Small intestine (tissue), 7 donors: Measurements from ENCODE around the gene BCL6B. TPM values are rescaled to one million over a fixed set of nuclear protein-coding genes. Genes with fewer than 3 reads are reported as not detected.

ENCODE experiments used
- DNase-seq, 2 donors: peaks; one replicate each; pipeline versions ENCODE4 v3.0.0 to v3.0.0-alpha.2; 2013
- FAIRE-seq: peaks from 2 replicates; lab custom pipeline; 2012; peaks lifted over from hg19 to GRCh38; lab: Jason Lieb, UNC
- H3K27ac ChIP-seq, 3 donors: one replicate each; pipeline ENCODE4 v1.5.1; 2013; ENCODE audit warnings: low read length in 2 of 3, mild to moderate bottlenecking in 2 of 3, control low read depth in 1 of 3, inconsistent platforms in 1 of 3, low read depth in 1 of 3, moderate library complexity in 1 of 3
- H3K27me3 ChIP-seq, 3 donors: one replicate each; pipeline ENCODE4 v1.6.1; 2013; ENCODE audit warnings: low read length in 3 of 3, inconsistent platforms in 1 of 3; ENCODE audit not compliant: control insufficient read depth in 3 of 3, insufficient read depth in 3 of 3
- H3K36me3 ChIP-seq, 3 donors: one replicate each; pipeline ENCODE4 v1.6.1; 2013; ENCODE audit warnings: low read length in 3 of 3, inconsistent platforms in 1 of 3, low read depth in 1 of 3, mild to moderate bottlenecking in 1 of 3, moderate library complexity in 1 of 3; ENCODE audit not compliant: control insufficient read depth in 3 of 3, insufficient read depth in 2 of 3
- H3K4me1 ChIP-seq, 3 donors: one replicate each; pipeline ENCODE4 v1.6.1; 2013; ENCODE audit warnings: low read length in 2 of 3, inconsistent platforms in 1 of 3, low read depth in 1 of 3, mild to moderate bottlenecking in 1 of 3, moderate library complexity in 1 of 3; ENCODE audit not compliant: control insufficient read depth in 3 of 3, insufficient read depth in 2 of 3
- H3K4me3 ChIP-seq, 3 donors: one replicate each; pipeline ENCODE4 v1.5.1; 2013; ENCODE audit warnings: low read length in 3 of 3, control low read depth in 1 of 3, inconsistent platforms in 1 of 3, low read depth in 1 of 3, mild to moderate bottlenecking in 1 of 3, moderate library complexity in 1 of 3
- H3K9me3 ChIP-seq, 2 donors: one replicate each; pipeline ENCODE4 v1.6.1; 2013; ENCODE audit warnings: low read depth in 1 of 2, low read length in 1 of 2; ENCODE audit not compliant: control insufficient read depth in 2 of 2, insufficient read depth in 1 of 2
- WGBS, 3 donors: extraction: QIAGEN DNeasy Blood & Tissue Kit; methylation state at CpG; one replicate each; pipeline ENCODE4 v1.1.7; 2013; 5-methylcytosine and 5-hydroxymethylcytosine counted together
- polyA plus RNA-seq, 4 donors: library from polyadenylated mRNA; stranded (reverse) in 3 of 4; unstranded in 1 of 4; fragments of 200-250 nt in 3 of 4; fragments of 120-200 nt in 1 of 4; gene quantifications; one replicate each; pipeline versions ENCODE4 v1.2.1 to v1.2.3, GENCODE V29; 2013
- donor health status: healthy with polysubstance abuse.
- donor health status: control.
- donor health status: control.
- donor health status: Bipolar disorder and iron deficiency.
- donor health status: healthy.

Gene BCL6B
- polyA plus RNA-seq, 4 donors, result 0.45 to 8.7 (median 4.2) TPM

- 82 to 93% (median 87%) methylated on average over 6 of the region's 6 CpGs for WGBS, 3 donors
- Histone ChIP-seq H3K4me3 (no peak overlapping the region), H3K27me3 (no peaks in the 10 kb centered on the region), H3K9me3 (no peaks in the 10 kb centered on the region), H3K36me3 (peaks cover 10 to 57% (median 20%) of the 10 kb centered on the region in 3 donors), H3K4me1 (no peaks in the 10 kb centered on the region), H3K27ac (no peak overlapping the region)
- DNase-seq (no peak), FAIRE-seq (no peak)
These were observed 20.4 kb upstream of the BCL6B start for GRCh38 chr17:7002288-7003047.

- Histone ChIP-seq H3K9me3 (no peaks in the 10 kb centered on the region), H3K27ac (no peak overlapping the region), H3K36me3 (peaks cover 10 to 55% (median 20%) of the 10 kb centered on the region in 3 donors), H3K27me3 (no peaks in the 10 kb centered on the region), H3K4me1 (no peaks in the 10 kb centered on the region), H3K4me3 (no peak overlapping the region)
- 81 to 95% (median 91%) methylated on average over 2 of the region's 2 CpGs for WGBS, 3 donors
- FAIRE-seq, result no peak
- no peak for DNase-seq
These were observed 19.1 kb upstream of the BCL6B start for GRCh38 chr17:7003745-7004144.

- Histone ChIP-seq H3K27me3 (no peaks in the 10 kb centered on the region), H3K9me3 (no peaks in the 10 kb centered on the region), H3K27ac (no peak overlapping the region), H3K36me3 (peaks cover 9 to 47% (median 18%) of the 10 kb centered on the region in 3 donors), H3K4me1 (no peaks in the 10 kb centered on the region), H3K4me3 (no peak overlapping the region)
- DNase-seq, result peak; percentile 75 to 79
- 85 to 93% (median 88%) methylated on average over 2 of the region's 2 CpGs for WGBS, 3 donors
- FAIRE-seq, result no peak
These were observed 18.2 kb upstream of the BCL6B start for GRCh38 chr17:7004398-7005253.

- DNase-seq, result no peak
- Histone ChIP-seq H3K4me3 (no peak overlapping the region), H3K9me3 (no peaks in the 10 kb centered on the region), H3K27ac (no peak overlapping the region), H3K36me3 (peaks cover 10 to 43% (median 11%) of the 10 kb centered on the region in 3 donors), H3K27me3 (no peaks in the 10 kb centered on the region), H3K4me1 (peaks cover 0 to under 1% (median 0%) of the 10 kb centered on the region in 3 donors)
- no peak for FAIRE-seq
- whole genome bisulfite sequencing, 3 donors, result 69 to 74% (median 72%) methylated on average over 6 to 7 of the region's 7 CpGs
These were observed 17.1 kb upstream of the BCL6B start for GRCh38 chr17:7005716-7006115.

- H3K27ac ChIP-seq, result no peak overlapping the region
- DNase-seq (no peak), FAIRE-seq (no peak)
- no peaks in the 10 kb centered on the region for H3K9me3 ChIP-seq
- peaks cover 2 to 34% (median 5%) of the 10 kb centered on the region in 3 donors for H3K36me3 ChIP-seq
- H3K4me3 ChIP-seq, result no peak overlapping the region
- H3K4me1 ChIP-seq, result peaks cover 0 to 5% (median 3%) of the 10 kb centered on the region in 3 donors
- no peaks in the 10 kb centered on the region for H3K27me3 ChIP-seq
- 76 to 93% (median 84%) methylated on average over 2 of the region's 2 CpGs for WGBS, 3 donors
These were observed 15.7 kb upstream of the BCL6B start for GRCh38 chr17:7007143-7007542.

- 88 to 95% (median 92%) methylated on average over 2 of the region's 2 CpGs for WGBS, 3 donors
- Histone ChIP-seq H3K27me3 (no peaks in the 10 kb centered on the region), H3K27ac (no peak overlapping the region), H3K4me3 (no peak overlapping the region), H3K36me3 (peaks cover 0 to 28% (median 2%) of the 10 kb centered on the region in 3 donors), H3K4me1 (peaks cover 0 to 15% (median 6%) of the 10 kb centered on the region in 3 donors), H3K9me3 (no peaks in the 10 kb centered on the region)
- DNase-seq, result no peak
- no peak for FAIRE-seq
These were observed 12.3 kb upstream of the BCL6B start for GRCh38 chr17:7010523-7010922.

- Histone ChIP-seq H3K4me3 (peak overlapping the region in 2 of 3 donors; percentile 86 to 92), H3K9me3 (no peaks in the 10 kb centered on the region), H3K27ac (peak overlapping the region in 1 of 3 donors; percentile 91), H3K27me3 (no peaks in the 10 kb centered on the region), H3K36me3 (peaks cover 0 to 27% (median 2%) of the 10 kb centered on the region in 3 donors), H3K4me1 (peaks cover 0 to 16% (median 6%) of the 10 kb centered on the region in 3 donors)
- DNase-seq, result no peak
- no peak for FAIRE-seq
- WGBS, 3 donors, result 15 to 42% (median 27%) methylated on average over 14 of the region's 14 CpGs
These were observed 11.4 kb upstream of the BCL6B start for GRCh38 chr17:7011415-7011814.

- DNase-seq (no peak), FAIRE-seq (no peak)
These were observed 11.0 kb upstream of the BCL6B start for GRCh38 chr17:7011942-7012254.

More at GRCh38 chr17:7011942-7012254, 11.0 kb upstream of the BCL6B start:
- H3K27ac ChIP-seq, result peak overlapping the region; percentile 91 to 99 (median 98)
- WGBS, 3 donors, result 1% methylated on average over 6 of the region's 6 CpGs
- H3K4me1 ChIP-seq, result peaks cover 0 to 16% (median 6%) of the 10 kb centered on the region in 3 donors
- H3K27me3 ChIP-seq, result no peaks in the 10 kb centered on the region
- peaks cover 0 to 27% (median 2%) of the 10 kb centered on the region in 3 donors for H3K36me3 ChIP-seq
- H3K4me3 ChIP-seq, result peak overlapping the region; percentile 86 to 98 (median 92)
- H3K9me3 ChIP-seq, result no peaks in the 10 kb centered on the region
